Activated CD4-positive, CD25-positive, alpha-beta regulatory T cell treated with anti-CD3 and anti-CD28 coated beads, Interleukin-2, amount 50 U/mL, for 16 hours (primary cell): ENCODE results near the gene SCAMP4.
A peak's percentile ranks its signal among the peaks of the same experiment; 100 is the strongest.
"Not testable (repeated sequence)": the region's sequence is repeated elsewhere in the genome, so short reads cannot be mapped to it uniquely, and the experiment has no call there.

Source experiments
- DNase-seq: peaks from one replicate; pipeline ENCODE4 v3.0.0-alpha.2; 2020; ENCODE audit warnings: low read depth, low spot score

SCAMP4 gene

DNA sequence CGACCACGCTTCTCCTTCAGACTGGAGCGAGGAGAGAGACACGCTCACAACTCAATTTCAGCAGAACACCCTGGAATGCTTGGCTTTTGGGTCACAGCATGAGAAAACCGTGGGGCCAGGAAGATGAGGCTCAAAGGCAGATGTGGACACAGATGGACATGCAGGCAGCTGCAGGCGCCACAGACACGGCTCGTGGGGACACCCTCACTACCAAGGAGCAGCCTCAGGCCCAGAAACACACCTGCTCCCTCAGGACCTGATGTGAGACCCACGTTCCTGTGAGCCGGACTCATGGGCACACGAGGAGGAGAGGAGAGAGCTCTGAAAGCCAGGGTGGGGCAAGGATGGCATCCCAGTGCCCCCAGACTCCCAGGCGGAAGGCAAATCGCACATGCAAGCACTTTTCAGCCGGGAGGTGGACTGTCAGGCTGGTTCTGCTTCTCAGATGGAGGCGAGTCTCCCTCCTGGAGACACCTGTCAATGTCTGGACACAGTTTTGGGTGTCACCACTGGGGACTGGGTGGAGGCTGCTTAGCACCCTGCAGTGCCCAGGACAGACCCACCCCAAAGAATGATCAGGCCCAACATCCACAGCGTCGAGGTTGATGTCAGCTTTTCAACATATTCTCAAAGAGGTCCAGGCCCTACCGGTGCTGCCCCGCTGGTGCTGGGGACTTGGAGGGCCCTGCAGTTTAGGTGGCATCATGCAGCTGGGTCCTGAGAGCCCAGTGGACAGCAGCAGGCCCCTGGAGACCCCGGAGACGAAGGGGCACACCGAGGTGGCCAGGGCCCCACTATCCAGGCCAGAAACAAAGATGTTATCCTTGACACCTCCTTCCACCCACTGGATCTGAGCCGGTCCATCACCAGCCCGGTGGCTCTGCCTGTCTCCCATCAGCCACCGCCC, 22.2 kb upstream of the SCAMP4 start:
- no peak for DNase-seq

DNA sequence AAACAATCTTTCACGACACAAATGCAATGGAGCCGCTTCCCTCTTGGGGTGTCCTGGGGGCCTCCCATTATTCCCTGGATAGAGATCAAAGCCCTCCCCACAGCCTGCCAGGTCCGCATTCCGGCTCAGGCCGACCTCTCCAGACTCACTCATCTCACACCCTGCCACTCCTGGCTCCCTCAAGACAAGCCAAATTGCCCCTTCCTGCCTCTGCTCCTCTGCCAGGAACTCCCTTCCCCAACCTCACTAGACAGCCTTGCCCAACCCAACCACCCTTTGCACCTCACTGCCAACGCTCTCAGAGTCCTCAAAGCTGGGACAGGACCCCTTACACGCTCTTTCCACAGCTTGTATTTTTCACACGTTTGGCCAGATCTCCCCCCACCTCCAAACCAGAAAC, 21.4 kb upstream of the SCAMP4 start:
- no peak for DNase-seq

DNA sequence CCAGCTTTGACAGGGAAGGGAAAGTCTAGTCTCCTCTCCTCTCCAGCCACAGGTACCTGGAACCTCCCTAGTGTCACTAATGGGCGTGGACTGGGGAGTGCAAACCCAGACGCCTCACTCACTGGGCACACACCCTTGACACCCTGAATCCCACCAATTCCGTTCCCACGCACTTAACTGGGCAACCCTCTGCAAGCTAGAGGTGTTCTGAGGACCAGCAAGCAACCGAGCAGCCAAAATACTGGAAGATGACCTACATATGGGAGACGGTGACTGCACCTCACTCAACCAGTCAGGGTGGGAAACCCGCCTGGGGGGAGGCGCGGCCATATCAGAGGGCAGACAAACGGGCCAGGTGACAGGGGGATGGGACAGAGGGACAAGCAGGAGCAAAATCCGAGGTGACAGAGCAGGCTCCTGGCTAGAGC, 20.9 kb upstream of the SCAMP4 start:
- DNase-seq = no peak

DNA sequence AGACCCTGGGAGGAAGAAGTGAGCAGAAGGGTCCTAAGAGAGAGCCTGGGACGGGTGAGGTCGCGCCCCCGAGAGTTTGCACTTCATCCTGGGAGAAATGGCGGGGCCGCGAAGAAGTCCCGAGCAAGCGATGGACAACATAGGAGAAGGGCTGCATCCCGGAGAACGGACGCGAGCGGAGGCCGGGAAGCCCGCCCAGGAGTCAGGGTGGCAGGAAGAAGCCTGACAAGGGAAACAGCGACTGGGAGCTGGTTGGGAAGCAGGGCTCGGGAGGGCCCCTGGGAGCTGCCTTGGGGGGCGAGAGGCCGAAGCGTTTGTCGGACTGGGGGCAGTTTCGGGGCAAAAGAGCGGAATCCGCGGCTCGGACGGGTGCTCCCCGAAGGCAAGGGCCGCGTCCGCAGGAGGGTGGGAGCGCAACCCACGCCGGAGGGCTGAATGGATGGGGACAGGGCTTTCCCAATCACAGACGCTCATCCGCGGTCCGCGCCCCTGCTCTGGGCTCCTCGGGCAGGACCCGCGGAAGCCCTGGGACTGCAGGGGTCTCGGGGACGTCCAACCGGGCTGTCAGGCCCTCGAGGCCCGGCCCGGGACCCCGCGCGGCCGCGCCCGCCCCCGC, 20.4 kb upstream of the SCAMP4 start:
- no peak for DNase-seq

DNA sequence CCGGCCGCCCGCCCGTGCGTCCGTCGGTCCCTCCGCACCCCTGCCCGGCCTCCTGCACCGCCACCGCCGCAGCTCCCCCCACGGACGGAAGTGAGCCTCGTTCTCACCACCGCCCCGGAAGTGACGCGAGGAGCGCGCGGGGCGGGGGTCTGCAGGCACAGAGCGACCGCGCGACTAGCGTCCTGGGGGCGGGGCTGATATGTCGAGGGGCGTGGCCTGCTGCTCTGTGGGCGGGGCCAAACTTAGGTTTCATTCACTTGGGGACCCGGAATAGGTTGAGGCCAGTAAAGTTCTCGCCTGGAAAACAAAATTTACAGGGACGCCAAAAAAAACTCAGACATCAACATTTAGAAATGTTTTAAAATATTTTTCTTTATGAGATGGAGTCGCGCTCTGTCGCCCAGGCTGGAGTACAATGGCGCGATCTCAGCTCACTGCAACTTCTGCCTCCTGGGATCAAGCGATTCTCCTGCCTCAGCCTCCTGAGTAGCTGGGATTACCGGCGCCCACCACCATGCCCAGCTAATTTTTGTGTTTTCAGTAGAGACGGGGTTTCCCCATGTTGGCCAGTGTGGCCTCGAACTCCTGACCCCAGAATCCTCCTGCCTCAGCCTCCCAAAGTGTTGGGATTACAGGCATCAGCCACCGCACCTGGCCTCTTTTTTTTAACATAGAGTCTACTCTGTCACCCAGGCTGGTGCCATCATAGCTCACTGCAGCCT, 19.6 kb upstream of the SCAMP4 start, which contains the start of gene ABHD17A:
Gene ABHD17A, minus strand, starts transcription at position 99 of the 722 bp plus-strand sequence. CDS start 3,930 bp downstream, outside the sequence.
- peak; percentile 89 for DNase-seq

DNA sequence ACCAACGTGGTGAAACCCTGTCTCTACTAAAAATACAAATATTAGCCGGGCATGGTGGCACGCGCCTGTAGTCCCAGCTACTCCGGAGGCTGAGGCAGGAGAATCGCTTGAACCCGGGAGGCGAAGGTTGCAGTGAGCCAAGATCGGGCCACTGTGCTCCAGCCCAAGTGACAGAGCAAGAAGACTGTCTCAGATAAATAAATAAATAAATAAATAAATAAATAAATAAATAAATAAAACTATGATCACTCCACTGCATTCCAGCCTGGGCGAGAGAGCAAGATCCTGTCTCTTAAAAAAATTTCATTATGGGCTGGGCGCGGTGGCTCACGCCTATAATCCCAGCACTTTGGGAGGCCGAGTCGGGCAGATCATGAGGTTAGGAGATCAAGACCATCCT, 18.8 kb upstream of the SCAMP4 start:
- not testable (repeated sequence) for DNase-seq

DNA sequence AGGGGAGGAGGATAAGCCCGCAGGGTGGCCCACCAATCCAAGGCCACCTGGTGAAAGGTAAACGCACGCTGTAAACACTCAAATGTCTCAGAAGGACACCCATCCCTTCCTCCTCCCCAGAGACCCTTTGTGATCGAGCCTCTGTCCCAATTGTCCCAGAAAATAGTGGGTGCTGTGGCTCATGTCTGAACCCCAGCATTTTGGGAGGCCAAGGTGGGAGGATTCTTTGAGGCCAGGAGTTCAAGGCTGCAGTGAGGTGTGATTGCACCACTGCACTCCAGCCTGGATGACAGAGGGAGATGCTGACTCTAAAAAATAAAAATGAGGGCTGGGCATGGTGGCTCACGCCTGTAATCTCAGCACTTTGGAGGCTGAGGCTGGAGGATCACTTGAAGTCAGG, 16.8 kb upstream of the SCAMP4 start:
- no peak for DNase-seq

DNA sequence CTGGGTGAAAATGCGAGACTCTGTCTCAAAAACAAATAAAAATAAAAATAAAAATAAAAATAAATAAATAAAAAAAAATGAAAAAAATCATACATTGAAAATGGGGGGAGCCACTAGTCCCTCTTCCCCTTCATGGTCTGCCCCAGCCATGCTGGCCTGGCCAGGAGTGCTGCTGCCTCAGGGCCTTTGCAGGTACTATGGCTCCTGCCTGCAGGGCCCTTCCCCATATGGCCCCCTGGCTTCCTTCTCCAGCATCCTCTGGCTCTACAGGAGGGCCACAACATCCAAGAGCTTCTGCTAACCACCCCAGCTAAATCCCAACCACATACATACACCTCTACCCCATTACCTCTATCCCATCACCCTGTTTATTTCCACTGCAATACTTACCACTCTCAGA, 15.3 kb upstream of the SCAMP4 start:
- no peak for DNase-seq

DNA sequence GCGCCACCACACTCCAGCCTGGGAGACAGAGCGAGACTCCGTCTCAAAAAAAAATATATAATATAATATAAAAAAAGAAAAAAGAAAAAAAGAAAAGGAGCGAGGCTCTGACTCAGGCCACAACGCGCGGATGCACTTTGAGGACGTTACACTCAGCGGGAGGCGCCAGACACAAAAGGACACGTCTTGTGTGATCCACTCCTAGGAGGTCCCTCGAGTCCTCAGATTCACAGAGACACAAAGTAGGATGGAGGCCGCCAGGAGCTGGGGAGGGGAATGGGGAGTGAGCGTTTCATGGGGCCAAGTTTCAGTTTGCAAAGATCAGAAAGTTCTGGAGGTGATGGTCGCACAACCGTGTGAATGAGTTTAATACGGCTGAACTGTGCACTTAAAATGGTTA, 11.4 kb upstream of the SCAMP4 start:
- DNase-seq = no peak

DNA sequence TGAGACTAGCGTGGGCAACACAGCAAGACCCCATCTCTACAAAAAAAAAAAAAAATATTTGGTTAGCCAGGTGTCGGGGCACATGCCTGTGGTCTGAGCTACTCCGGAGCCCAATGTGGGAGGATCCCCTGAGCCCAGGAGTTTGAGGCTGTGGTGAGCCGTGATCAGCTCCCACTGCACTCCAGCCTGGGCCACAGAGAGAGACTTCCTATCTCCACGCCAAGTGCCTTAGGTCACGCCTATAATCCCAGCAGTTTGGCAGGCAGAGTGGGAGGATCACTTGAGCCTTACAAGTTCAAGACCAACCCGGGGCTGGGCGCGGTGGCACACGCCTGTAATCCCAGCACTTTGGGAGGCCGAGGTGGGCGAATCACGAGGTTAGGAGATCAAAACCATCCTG, 8.7 kb upstream of the SCAMP4 start:
- no peak for DNase-seq

DNA sequence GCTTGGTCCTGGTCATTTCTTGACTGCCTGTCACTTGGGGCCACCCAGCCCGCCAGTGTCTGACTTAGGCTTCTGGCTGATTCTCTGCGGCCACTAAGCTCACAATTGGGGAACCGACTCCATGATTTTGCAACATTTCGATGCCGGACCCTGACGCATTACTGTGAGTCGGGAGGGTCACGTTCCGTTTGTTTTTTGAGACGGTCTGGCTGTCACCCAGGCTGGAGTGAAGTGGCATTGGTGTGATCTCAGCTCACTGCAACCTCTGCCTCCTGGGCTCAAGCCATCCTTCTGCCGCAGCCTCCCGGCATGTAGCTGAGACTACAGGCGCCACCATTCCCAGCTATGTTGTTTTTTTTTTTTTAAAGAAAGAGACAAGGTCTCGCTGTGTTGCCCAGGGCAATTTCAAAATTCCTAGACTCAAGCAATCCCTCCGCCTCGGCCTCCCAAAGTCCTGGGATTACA, 3.2 kb upstream of the SCAMP4 start:
- no peak for DNase-seq

DNA sequence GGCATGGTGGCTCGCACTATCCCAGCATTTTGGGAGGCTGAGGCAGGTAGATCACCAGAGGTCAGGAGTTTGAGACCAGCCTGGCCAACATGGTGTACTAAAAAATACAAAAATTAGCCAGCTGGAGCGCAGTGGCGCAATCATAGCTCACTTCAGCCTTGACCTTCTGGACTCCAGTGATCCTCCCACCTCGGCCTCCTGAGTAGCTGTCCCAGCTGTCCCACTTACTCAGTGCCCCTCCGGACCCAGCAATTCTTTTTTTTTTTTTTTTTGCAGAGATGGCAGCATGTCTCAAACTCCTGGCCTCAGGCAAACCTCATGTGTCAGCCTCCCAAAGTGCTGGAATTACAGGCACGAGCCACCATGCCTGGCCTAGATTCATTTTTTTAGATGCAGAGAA, 2.3 kb upstream of the SCAMP4 start:
- DNase-seq = no peak

DNA sequence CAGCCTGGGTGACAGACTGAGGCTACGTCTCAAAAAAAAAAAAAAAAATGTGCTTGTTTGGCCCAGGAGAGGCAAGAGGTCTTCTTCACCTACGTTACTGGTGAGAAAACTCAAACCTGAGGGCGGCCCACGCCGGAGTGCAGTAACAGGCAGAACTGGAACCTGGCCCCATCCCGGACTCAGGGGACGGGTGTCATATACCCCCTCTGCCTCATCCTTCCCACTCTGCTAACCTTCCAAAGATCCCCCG, 414 bp upstream of the SCAMP4 start:
- DNase-seq = no peak

DNA sequence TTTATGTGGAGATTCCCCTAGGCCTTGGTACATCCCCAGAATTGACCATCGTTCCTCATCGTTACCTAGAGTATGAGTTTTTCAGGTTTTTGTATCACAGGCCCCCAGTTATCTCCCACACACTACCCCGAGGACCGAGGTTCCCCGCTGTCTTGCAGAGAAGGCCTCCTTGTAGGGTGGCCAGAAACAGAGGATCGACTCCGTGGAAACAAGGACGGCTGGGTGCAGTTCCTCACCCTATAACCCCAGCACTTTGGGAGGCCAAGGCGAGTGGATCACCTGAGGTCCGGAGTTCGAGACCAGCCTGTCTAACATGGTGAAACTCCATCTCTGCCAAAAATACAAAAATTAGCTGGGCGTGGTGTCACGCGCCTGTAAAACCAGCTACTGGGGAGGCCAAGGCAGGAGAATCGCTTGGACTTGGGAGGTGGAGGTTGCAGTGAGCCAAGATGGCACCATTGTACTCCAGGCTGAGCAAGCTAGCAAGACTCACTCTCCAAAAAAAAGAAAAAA, 720 bp downstream of the SCAMP4 start:
- no peak for DNase-seq

DNA sequence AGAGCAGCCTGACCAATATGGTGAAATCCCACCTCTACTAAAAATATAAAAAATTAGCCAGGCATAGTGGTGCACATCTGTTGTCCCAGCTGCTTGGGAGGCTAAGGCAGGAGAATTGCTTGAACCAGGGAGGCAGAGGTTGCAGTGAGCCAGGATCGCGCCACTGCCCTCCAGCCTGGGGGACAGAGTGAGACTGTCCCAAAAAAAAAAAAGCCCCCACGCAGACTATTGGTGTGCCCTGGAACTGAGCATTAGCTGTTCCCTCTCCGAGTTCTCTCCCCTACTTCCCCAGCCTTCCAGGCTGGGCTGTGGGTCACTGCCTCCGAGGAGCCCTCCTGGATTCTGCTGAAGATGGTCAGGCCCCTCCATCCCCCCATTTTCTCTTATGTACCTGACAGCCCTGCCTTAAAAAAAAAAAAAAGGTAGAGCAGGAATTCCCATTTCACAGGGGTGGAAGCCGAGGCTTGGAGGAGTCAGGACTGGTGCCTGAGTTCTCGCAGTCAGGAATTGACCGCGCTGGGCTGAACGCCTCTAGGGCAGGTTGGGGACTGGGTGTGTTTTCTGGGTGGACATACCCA, 1.9 kb downstream of the SCAMP4 start:
- no peak for DNase-seq

DNA sequence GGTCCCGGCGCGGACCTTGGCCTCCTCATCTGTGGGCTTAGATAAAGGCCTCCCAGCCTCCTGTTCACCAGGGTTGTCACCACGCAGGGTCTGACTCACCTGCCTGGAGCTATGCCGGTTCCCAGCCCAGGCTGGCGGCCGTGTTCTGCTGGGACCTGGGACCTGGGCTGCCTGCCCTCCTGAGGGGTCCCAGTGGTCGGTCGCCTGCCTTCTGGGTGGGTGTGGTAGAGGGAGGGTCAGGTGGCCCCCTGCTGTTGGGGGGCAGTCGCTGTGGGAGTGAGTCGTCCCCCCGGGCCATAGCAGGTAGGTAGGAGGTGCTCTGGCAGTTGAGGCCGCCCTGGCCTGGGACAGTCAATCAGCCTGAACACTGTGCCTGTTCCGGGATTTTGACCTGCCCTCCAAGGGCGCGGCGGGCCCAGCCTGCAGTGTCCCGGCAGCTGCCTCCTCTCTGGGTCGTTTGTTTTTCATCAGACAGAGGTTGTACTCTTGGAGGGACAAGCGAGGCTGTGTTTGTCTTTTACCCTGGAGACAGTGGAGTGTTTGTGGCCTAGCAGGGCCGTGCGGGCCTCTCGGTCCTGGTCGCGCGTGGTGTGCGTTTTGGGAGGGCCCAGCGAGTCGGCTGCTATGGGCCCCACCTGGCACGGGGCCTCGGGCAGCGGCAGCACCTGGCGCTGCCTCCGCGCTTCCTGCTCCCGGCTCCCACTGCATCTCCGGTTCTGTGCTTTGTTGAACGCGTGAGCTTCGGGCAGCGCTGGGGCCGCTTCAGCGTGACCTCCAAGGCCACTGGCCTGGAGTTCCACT, 2.6 kb downstream of the SCAMP4 start:
- no peak for DNase-seq

DNA sequence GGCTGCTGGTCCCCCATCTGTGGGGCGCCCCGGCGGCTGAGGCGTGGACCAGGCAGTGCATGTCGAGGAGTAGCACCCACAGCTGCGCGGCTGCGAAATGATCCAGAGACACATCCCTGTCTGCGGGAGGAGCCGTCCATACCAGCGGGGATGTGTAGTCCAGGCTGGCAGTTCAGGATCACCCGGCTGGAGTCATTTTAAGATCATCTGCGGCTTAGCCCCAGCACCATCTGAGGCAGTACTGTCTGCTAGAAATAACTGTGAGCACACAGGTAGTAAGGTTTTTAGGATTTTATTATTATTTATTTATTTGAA, 3.1 kb downstream of the SCAMP4 start:
- no peak for DNase-seq

DNA sequence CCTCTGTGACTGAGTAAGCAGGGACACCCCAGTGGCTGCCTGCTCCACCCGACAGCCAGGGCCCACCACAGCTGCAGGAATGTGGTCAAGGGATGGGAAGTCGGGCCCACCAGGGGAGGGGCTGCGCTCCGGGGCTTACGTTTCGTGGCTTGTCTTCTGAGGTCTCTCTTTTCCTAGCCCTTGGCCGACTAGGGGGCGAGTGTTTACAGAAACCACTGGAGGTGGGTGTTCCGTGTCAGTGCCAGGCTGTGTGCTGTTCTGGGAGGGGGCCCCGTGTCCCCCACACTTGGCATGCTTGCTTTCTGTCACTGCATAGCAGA, 4.5 kb downstream of the SCAMP4 start:
- no peak for DNase-seq

DNA sequence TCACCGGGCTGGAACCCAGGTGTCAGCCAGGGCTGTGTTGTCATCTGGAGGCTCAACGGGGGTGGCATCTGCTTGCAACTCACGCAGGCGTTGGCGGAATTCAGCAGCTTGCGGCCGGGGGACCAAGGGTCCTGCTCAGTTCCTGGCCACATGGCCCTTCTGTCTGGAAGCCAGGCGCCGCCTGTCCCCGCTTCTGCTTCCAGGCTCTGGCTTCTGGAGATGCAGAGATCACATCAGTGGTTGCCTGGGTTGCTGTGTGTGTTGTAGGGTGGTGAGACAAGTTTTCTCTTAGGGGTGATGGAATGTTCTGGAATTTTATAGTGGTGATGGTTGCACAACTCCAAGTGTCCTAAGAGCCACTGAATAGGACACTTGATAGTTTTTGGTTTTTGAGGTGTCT, 5.0 kb downstream of the SCAMP4 start:
- DNase-seq = no peak

DNA sequence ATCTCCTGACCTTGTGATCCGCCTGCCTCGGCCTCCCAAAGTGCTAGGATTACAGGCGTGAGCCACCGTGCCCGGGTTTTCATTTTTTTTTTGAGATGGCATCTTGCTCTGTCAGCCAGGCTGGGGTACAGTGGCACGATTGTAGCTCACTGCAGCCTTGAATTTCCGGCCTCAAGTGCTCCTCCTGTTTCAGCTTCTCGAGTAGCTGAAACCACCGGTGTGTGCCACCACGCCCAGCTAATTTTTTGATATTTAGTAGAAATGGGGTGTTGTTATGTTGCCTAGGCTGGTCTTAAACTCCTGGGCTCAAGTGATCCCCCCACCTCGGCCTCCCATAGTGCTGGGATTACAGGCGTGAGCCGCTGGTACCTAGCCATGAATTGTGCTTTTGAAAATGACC, 5.9 kb downstream of the SCAMP4 start:
- DNase-seq = no peak

DNA sequence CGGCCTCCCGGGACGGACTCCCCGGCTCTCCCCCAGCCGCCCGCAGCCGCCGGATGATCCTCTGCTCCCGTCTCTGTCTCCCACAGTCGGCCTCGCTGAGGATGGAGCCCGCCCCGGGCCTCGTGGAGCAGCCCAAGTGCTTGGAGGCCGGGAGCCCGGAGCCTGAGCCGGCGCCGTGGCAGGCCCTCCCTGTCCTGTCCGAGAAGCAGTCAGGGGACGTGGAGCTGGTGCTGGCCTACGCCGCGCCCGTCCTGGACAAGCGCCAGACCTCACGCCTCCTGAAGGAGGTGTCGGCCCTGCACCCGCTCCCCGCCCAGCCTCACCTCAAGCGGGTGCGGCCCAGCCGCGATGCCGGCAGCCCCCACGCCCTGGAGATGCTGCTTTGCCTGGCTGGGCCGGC, 6.8 kb downstream of the SCAMP4 start:
- no peak for DNase-seq
